LNCaP clone FGC (cell line): ENCODE data around the gene TPRG1.
A peak's percentile ranks its signal among the peaks of the same experiment; 100 is the strongest.

Experiments used
- DNase-seq: peaks from one replicate; pipeline ENCODE4 v3.0.0-alpha.2; 2011; ENCODE audit warnings: low read depth
- H3K4me3 ChIP-seq: 2 replicates; pipeline ENCODE4 v1.5.1; 2011; ENCODE audit warnings: mild to moderate bottlenecking, low read depth, low read length, control low read depth
- TF ChIP-seq, protein P1 (sequence below): IDR thresholded peaks from 2 replicates; pipeline ENCODE4 v1.5.1; 2012; ENCODE audit warnings: mild to moderate bottlenecking; ENCODE audit not compliant: control insufficient read depth, insufficient read depth; ENCODE audit errors: extremely low read depth

TPRG1 gene

GRCh38 chr3:189222927-189223636, 51.3 kb downstream of the TPRG1 start:
- no peak for DNase-seq
- H3K4me3 ChIP-seq = no peak overlapping the region
- TF ChIP-seq, protein P1, sequence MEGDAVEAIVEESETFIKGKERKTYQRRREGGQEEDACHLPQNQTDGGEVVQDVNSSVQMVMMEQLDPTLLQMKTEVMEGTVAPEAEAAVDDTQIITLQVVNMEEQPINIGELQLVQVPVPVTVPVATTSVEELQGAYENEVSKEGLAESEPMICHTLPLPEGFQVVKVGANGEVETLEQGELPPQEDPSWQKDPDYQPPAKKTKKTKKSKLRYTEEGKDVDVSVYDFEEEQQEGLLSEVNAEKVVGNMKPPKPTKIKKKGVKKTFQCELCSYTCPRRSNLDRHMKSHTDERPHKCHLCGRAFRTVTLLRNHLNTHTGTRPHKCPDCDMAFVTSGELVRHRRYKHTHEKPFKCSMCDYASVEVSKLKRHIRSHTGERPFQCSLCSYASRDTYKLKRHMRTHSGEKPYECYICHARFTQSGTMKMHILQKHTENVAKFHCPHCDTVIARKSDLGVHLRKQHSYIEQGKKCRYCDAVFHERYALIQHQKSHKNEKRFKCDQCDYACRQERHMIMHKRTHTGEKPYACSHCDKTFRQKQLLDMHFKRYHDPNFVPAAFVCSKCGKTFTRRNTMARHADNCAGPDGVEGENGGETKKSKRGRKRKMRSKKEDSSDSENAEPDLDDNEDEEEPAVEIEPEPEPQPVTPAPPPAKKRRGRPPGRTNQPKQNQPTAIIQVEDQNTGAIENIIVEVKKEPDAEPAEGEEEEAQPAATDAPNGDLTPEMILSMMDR = no peak

- no peak for DNase-seq
- H3K4me3 ChIP-seq = no peak overlapping the region
- TF ChIP-seq, protein P1 = no peak
These were observed 53.7 kb downstream of the TPRG1 start for GRCh38 chr3:189225431-189225830.

DNA sequence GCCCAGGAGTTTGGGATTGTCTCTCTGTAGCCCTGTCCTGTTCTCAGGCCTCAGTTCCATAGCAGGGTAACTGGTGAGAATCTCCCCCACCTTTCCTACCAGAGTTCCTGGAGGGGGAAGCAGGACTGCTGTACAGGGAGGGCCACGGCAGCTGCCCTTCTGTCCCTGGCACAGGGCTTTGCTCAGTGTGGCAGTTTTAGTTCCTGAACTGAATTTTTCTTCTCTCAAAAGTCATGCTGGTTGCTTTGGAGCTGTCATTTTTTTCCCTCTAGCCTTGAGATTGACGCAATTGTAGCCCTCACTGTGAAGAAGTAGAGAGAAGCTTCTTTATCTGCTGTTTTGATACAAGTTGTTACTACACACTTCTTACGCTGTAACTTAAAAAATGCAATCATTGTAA, 55.5 kb downstream of the TPRG1 start:
- H3K4me3 ChIP-seq = no peak overlapping the region
- TF ChIP-seq, protein P1 = no peak

DNA sequence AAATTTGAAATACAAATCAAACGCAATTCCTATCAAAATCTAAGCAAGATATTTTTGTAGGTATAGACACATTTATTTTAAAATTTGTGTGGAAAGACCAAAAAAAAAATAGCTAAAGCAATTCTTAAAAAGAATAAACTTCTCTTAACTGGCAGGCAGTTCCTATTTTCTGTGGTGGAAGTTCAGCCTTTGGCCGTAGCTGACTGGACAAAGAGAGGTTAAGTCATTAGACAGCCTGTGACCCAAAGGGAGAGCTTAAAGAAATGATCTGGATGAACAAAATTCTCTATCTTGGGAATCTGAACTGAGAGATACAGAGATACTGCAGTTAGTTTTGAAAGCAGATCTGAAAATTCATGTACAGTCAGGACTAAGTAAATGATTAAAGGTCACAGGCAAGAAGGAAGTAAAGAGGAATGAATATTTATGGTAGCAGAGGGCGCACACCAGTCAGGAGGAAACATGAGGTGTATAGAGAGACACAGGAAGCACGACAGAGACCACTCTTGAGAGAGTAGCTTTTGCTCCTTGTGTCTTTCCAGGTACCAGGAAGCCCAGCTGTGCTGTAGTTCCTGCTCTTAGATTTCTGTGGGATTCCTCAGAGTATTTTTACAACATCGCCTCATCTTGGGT, 57.5 kb downstream of the TPRG1 start:
- TF ChIP-seq, protein P1 = no peak
- no peak for DNase-seq

More for the DNA sequence above, 55.5 kb downstream of the TPRG1 start:
- DNase-seq = no peak

DNA sequence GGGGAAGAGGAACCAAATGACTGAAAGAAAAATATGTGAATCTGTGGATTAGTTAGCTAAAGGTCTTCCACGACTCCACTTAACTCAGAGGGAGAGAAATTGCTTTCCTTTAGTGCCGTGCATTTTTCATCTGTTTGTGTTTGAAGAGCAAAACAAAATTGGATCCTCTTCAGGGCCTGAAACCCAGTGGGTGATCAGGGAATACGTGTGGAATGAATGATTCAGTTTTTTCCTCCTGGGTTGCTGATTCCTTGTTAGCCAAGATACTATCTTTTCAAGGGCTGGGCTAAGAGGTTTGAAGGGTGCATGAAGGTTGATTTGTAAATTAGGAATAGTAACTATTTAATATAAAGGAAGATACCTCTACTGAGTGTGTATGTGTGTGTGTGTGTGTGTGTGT, 61.0 kb downstream of the TPRG1 start:
- no peak overlapping the region for H3K4me3 ChIP-seq
- TF ChIP-seq, protein P1 = no peak
- no peak for DNase-seq

More for the DNA sequence above, 57.5 kb downstream of the TPRG1 start:
- no peak overlapping the region for H3K4me3 ChIP-seq

DNA sequence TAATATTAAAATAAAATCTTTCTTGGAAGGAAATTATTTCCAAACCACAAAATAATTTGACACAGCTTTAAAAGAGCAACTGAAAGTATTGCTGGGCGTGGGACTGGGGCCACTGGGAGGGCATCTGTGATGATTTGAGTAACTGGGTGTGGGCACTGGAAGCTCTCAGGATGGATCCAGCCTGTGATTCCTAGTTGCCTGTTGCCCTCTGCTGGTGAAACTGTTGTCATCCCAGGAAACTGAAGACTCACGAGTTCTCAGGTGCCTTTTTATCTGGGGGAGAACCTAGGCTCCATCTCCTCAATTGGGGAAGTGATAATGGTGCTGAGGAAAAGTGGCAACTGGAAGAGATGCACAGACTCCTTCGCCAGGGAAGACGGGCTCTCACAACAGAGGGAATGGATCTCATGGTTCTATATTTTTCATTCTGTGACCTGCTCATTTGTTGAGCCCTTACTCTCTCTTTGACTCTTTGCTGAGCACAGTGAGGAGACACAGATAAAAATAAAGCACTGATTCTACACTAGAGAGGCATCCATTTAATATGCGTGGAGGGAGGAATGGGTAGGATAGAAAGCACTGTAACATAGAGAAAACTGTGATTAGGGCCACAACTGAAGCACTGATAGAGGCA, 61.6 kb downstream of the TPRG1 start:
- no peak overlapping the region for H3K4me3 ChIP-seq
- peak; percentile 36 for DNase-seq
- TF ChIP-seq, protein P1 = peak; percentile 93
